Measurements from ENCODE around the gene SIK2. TPM values are rescaled to one million over a fixed set of nuclear protein-coding genes. Genes with fewer than 3 reads are reported as not detected.

The SIK2 gene
- total RNA-seq: 5.6 and 10.4 TPM in 2 replicates

GRCh38 chr11:111601979-111602864, at the start of gene SIK2:
Gene SIK2 (plus strand): TSS chr11:111602449. CDS start chr11:111602564, 115 bp downstream.

DNA sequence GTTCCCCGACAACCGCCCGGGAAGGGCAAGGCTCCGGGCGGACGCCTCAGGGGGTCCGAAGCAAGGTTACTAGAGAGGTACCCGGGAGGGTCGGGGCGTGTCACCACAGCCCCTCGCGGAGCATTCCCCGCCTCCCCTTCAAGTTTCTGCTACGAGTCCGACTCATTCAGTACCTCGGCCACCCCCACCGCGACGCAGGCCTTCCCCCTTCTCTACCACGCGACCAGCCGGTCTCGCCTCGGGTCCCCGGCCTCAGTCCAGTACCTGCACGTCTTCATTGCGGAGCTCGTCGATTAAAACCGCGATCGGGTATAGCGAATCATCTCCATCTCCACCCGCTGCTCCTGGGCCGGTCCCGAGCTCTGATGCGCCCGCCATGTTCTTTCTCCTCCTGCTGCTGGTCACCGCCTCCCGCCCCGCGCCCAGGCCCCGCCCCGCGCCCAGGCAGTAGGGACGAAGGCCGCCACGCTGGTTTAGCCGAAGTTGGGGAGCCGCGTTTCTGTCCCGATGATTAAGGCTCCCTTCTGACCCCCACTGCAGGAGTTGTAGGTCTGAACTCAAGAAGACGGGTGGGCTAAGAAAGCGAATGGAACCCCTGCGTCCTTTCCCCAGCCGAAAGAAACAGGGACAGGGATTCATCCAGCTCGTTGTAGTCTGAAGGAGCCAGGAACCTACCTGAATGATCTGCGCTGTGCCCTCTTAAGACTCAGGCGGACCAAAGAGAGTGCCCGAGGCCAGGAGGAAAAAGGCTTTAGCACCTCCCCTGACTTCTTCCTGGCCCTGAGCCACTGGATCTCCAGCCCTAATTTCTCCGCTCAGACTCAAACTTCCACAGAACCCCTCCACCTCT, 164.0 kb downstream of the SIK2 start, which contains the start of gene PPP2R1B:
TSS of gene PPP2R1B (minus strand) at position 406 of the 850 bp plus-strand sequence. CDS start at position 378, 28 bp downstream.

Other genes starting within 250 kb of the SIK2 start
- not detected in 2 replicates for gene POU2AF1, start 223.2 kb upstream of the SIK2 start, total RNA-seq
- not detected in 2 replicates for gene BTG4, start 90.1 kb upstream of the SIK2 start, total RNA-seq
- gene HOATZ, start 87.7 kb upstream of the SIK2 start, total RNA-seq: under 0.01 TPM in 1 of 2 replicates, not detected in the other
- gene LAYN, start 61.7 kb upstream of the SIK2 start, total RNA-seq: 16.9 and 30.2 TPM in 2 replicates
- 44.3 and 50.2 TPM in 2 replicates for gene PPP2R1B, start 163.9 kb downstream of the SIK2 start, total RNA-seq

Measured in regular cardiac myocyte (primary cell).